HUES6 (cell line): ENCODE measurements around the gene IL4I1.
A peak's percentile ranks its signal among the peaks of the same experiment; 100 is the strongest.

Source experiments
- H3K27ac ChIP-seq: 2 replicates; pipeline ENCODE4 v1.7.0; 2013; ENCODE audit warnings: low read depth, mild to moderate bottlenecking, low read length, inconsistent platforms
- H3K27me3 ChIP-seq: 2 replicates; pipeline ENCODE4 v1.6.1; 2013; ENCODE audit warnings: low read length; ENCODE audit not compliant: control insufficient read depth, insufficient read depth
- H3K36me3 ChIP-seq: 2 replicates; pipeline ENCODE4 v1.6.1; 2013; ENCODE audit warnings: low read length; ENCODE audit not compliant: control insufficient read depth, insufficient read depth
- H3K4me1 ChIP-seq: 2 replicates; pipeline ENCODE4 v1.6.1; 2013; ENCODE audit warnings: low read length; ENCODE audit not compliant: control insufficient read depth, insufficient read depth
- H3K4me3 ChIP-seq: 2 replicates; pipeline ENCODE4 v1.5.1; 2013; ENCODE audit warnings: low read depth, low read length
- H3K9ac ChIP-seq: one replicate; pipeline ENCODE4 v1.6.1; 2013; ENCODE audit warnings: mild to moderate bottlenecking, low read length
- H3K9me3 ChIP-seq: 2 replicates; pipeline ENCODE4 v1.6.1; 2013; ENCODE audit warnings: low read depth, low read length; ENCODE audit not compliant: control insufficient read depth, insufficient read depth

The IL4I1 gene

GRCh38 chr19:49858088-49858985, 38.4 kb downstream of the IL4I1 start:
- Histone ChIP-seq H3K27ac (no peak overlapping the region), H3K36me3 (peaks cover 84% of the 10 kb centered on the region)

GRCh38 chr19:49857838-49858087, 38.9 kb downstream of the IL4I1 start:
- H3K9me3 ChIP-seq = no peaks in the 10 kb centered on the region
- H3K4me3 ChIP-seq = no peak overlapping the region
- no peaks in the 10 kb centered on the region for H3K27me3 ChIP-seq
- peaks cover 80% of the 10 kb centered on the region for H3K36me3 ChIP-seq
- peaks cover 15% of the 10 kb centered on the region for H3K4me1 ChIP-seq
- H3K27ac ChIP-seq = no peak overlapping the region
- H3K9ac ChIP-seq = no peak overlapping the region

More at GRCh38 chr19:49858088-49858985, 38.4 kb downstream of the IL4I1 start:
- Histone ChIP-seq H3K9me3 (no peaks in the 10 kb centered on the region), H3K9ac (no peak overlapping the region), H3K4me1 (peaks cover 12% of the 10 kb centered on the region), H3K27me3 (no peaks in the 10 kb centered on the region), H3K4me3 (no peak overlapping the region)

- no peak overlapping the region for H3K9ac ChIP-seq
- no peaks in the 10 kb centered on the region for H3K9me3 ChIP-seq
- peaks cover 77% of the 10 kb centered on the region for H3K36me3 ChIP-seq
- no peaks in the 10 kb centered on the region for H3K27me3 ChIP-seq
- H3K4me3 ChIP-seq = no peak overlapping the region
- peaks cover 16% of the 10 kb centered on the region for H3K4me1 ChIP-seq
- H3K27ac ChIP-seq = no peak overlapping the region
Observed at GRCh38 chr19:49857061-49857837, 39.4 kb downstream of the IL4I1 start.

- no peak overlapping the region for H3K9ac ChIP-seq
- no peak overlapping the region for H3K27ac ChIP-seq
- H3K4me1 ChIP-seq = peaks cover 14% of the 10 kb centered on the region; the same call in 1 of the 2 replicates
- H3K36me3 ChIP-seq = peaks cover 72% of the 10 kb centered on the region
- H3K27me3 ChIP-seq = no peaks in the 10 kb centered on the region
- no peaks in the 10 kb centered on the region for H3K9me3 ChIP-seq
- H3K4me3 ChIP-seq = no peak overlapping the region
Observed at GRCh38 chr19:49856574-49857021, 40.1 kb downstream of the IL4I1 start.

- Histone ChIP-seq H3K9me3 (no peaks in the 10 kb centered on the region), H3K27ac (no peak overlapping the region), H3K36me3 (peaks cover 66% of the 10 kb centered on the region), H3K9ac (no peak overlapping the region), H3K4me1 (peaks cover 13% of the 10 kb centered on the region; the same call in 1 of the 2 replicates), H3K27me3 (no peaks in the 10 kb centered on the region), H3K4me3 (no peak overlapping the region)
Observed at GRCh38 chr19:49855676-49856573, 40.8 kb downstream of the IL4I1 start.

GRCh38 chr19:49855277-49855675, 41.4 kb downstream of the IL4I1 start:
- H3K36me3 ChIP-seq = peaks cover 59% of the 10 kb centered on the region
- no peaks in the 10 kb centered on the region for H3K9me3 ChIP-seq
- H3K27ac ChIP-seq = no peak overlapping the region
- no peaks in the 10 kb centered on the region for H3K27me3 ChIP-seq
- H3K4me1 ChIP-seq = peaks cover 9% of the 10 kb centered on the region; the same call in 1 of the 2 replicates
- no peak overlapping the region for H3K9ac ChIP-seq
- H3K4me3 ChIP-seq = no peak overlapping the region

- H3K36me3 ChIP-seq = peaks cover 53% of the 10 kb centered on the region
- H3K27ac ChIP-seq = no peak overlapping the region
Observed at GRCh38 chr19:49854378-49855263, 42.1 kb downstream of the IL4I1 start.

GRCh38 chr19:49853852-49854377, 42.8 kb downstream of the IL4I1 start:
- no peak overlapping the region for H3K27ac ChIP-seq
- peaks cover 53% of the 10 kb centered on the region for H3K36me3 ChIP-seq

More at GRCh38 chr19:49854378-49855263, 42.1 kb downstream of the IL4I1 start:
- H3K9ac ChIP-seq = no peak overlapping the region
- H3K4me3 ChIP-seq = no peak overlapping the region
- H3K9me3 ChIP-seq = no peaks in the 10 kb centered on the region
- no peaks in the 10 kb centered on the region for H3K27me3 ChIP-seq
- H3K4me1 ChIP-seq = peaks cover 12% of the 10 kb centered on the region; the same call in 1 of the 2 replicates

GRCh38 chr19:49852631-49853126, 44.0 kb downstream of the IL4I1 start:
- H3K27me3 ChIP-seq = no peaks in the 10 kb centered on the region
- H3K4me1 ChIP-seq = peaks cover 12% of the 10 kb centered on the region; the same call in 1 of the 2 replicates

More at GRCh38 chr19:49853852-49854377, 42.8 kb downstream of the IL4I1 start:
- peaks cover 12% of the 10 kb centered on the region; the same call in 1 of the 2 replicates for H3K4me1 ChIP-seq
- no peak overlapping the region for H3K9ac ChIP-seq
- no peak overlapping the region for H3K4me3 ChIP-seq
- no peaks in the 10 kb centered on the region for H3K27me3 ChIP-seq
- no peaks in the 10 kb centered on the region; the same call in 1 of the 2 replicates for H3K9me3 ChIP-seq

More at GRCh38 chr19:49852631-49853126, 44.0 kb downstream of the IL4I1 start:
- Histone ChIP-seq H3K9me3 (no peaks in the 10 kb centered on the region; the same call in 1 of the 2 replicates), H3K9ac (no peak overlapping the region), H3K36me3 (peaks cover 41% of the 10 kb centered on the region), H3K4me3 (peak overlapping the region; percentile 80), H3K27ac (no peak overlapping the region)
